Stimulated activated CD8-positive, alpha-beta memory T cell treated with anti-CD3 and anti-CD28 coated beads, Interleukin-15, amount 100 ng/mL, for 48 hours (primary cell): ENCODE results near the gene ANKRD13B.

Experiments used
- DNase-seq, 2 donors: peaks; one replicate each; pipeline ENCODE4 v3.0.0-alpha.2; 2020; ENCODE audit warnings: low read depth in 2 of 2

The ANKRD13B gene

GRCh38 chr17:29568331-29569244 lies 24.3 kb upstream of the ANKRD13B start, which contains the start of gene TP53I13:
TP53I13 (plus strand) TSS chr17:29568701; CDS start chr17:29568759, 58 bp downstream.
- DNase-seq = peak; percentile 76 to 83

- DNase-seq = no peak
Observed at GRCh38 chr17:29569245-29569950, 23.5 kb upstream of the ANKRD13B start.

GRCh38 chr17:29570521-29570920 lies 22.4 kb upstream of the ANKRD13B start:
- DNase-seq = no peak

- DNase-seq = no peak
Observed at GRCh38 chr17:29571486-29571882, 21.4 kb upstream of the ANKRD13B start.

GRCh38 chr17:29571883-29572681 lies 20.9 kb upstream of the ANKRD13B start:
- DNase-seq = no peak

GRCh38 chr17:29572691-29573557 lies 20.0 kb upstream of the ANKRD13B start:
- DNase-seq = peak in 1 of 2 donors; percentile 61

- DNase-seq = no peak
Observed at GRCh38 chr17:29573558-29573869, 19.4 kb upstream of the ANKRD13B start.

GRCh38 chr17:29573871-29574731 lies 18.8 kb upstream of the ANKRD13B start:
- DNase-seq = no peak

- no peak for DNase-seq
Observed at GRCh38 chr17:29574732-29575510, 18.0 kb upstream of the ANKRD13B start.

- no peak for DNase-seq
Observed at GRCh38 chr17:29575511-29576213, 17.3 kb upstream of the ANKRD13B start.

- no peak for DNase-seq
Observed at GRCh38 chr17:29576214-29577000, 16.5 kb upstream of the ANKRD13B start.

- no peak for DNase-seq
Observed at GRCh38 chr17:29577001-29577370, 15.9 kb upstream of the ANKRD13B start.

GRCh38 chr17:29577385-29578211 lies 15.3 kb upstream of the ANKRD13B start:
- no peak for DNase-seq

GRCh38 chr17:29578626-29579485 lies 14.1 kb upstream of the ANKRD13B start:
- no peak for DNase-seq

GRCh38 chr17:29579866-29580771 lies 12.8 kb upstream of the ANKRD13B start:
- peak; percentile 80 to 81 for DNase-seq
